ENCODE data around the gene RGS9. TPM values are rescaled to one million over a fixed set of nuclear protein-coding genes. Genes with fewer than 3 reads are reported as not detected.

RGS9 gene
- total and polyA plus RNA-seq, 2 experiments from 2014 or later: 3.1 to 3.3 TPM

- Histone ChIP-seq H3K4me1 (ENCODE audit: insufficient read depth) (peaks cover 6% of the 10 kb centered on the region), H3K4me2 (no peak overlapping the region), H3K4me3 (no peak overlapping the region), H3K27ac (no peak overlapping the region), H3K36me3 (replicated peaks; ENCODE audit: insufficient read depth, low read depth) (no peaks in the 10 kb centered on the region), H3K9me3 (ENCODE audit: low read depth) (no peaks in the 10 kb centered on the region), H3K9me2 (replicated peaks; ENCODE audit: insufficient read depth) (no peaks in the 10 kb centered on the region), H2AFZ (no peak overlapping the region), H3K27me3 (no peaks in the 10 kb centered on the region), H4K20me1 (ENCODE audit: insufficient read depth, poor library complexity, severe bottlenecking) (no peaks in the 10 kb centered on the region), H3K79me2 (no peaks in the 10 kb centered on the region)
- 82% methylated on average over 4 of the region's 4 CpGs for WGBS (ENCODE audit: low lambda C conversion rate, missing lambda C conversion rate)
- TF ChIP-seq CTCF (IDR thresholded peaks at IDR 0.05; ENCODE audit: poor library complexity): no peak
- TF ChIP-seq EZH2phosphoT487 (IDR thresholded peaks at IDR 0.05; ENCODE audit: low read depth, severe bottlenecking, unreplicated experiment): no peak
- no peak for TF ChIP-seq EZH2 (IDR thresholded peaks at IDR 0.05; ENCODE audit: borderline replicate concordance)
- DNase-seq (ENCODE audit: low spot score): no peak
These were observed 90.5 kb downstream of the RGS9 start for GRCh38 chr17:65227637-65228036.

- Histone ChIP-seq H3K79me2 (no peaks in the 10 kb centered on the region), H3K4me3 (no peak overlapping the region), H3K4me2 (peak overlapping the region; percentile 64), H3K9me2 (replicated peaks; ENCODE audit: insufficient read depth) (no peaks in the 10 kb centered on the region), H2AFZ (no peak overlapping the region), H3K27ac (peak overlapping the region; percentile 19), H3K36me3 (replicated peaks; ENCODE audit: insufficient read depth, low read depth) (no peaks in the 10 kb centered on the region), H3K4me1 (ENCODE audit: insufficient read depth) (peaks cover 6% of the 10 kb centered on the region), H3K9me3 (ENCODE audit: low read depth) (no peaks in the 10 kb centered on the region), H4K20me1 (ENCODE audit: insufficient read depth, poor library complexity, severe bottlenecking) (no peaks in the 10 kb centered on the region), H3K27me3 (no peaks in the 10 kb centered on the region)
- WGBS (ENCODE audit: low lambda C conversion rate, missing lambda C conversion rate): 83% methylated on average over 10 of the region's 10 CpGs
- no peak for DNase-seq (ENCODE audit: low spot score)
- TF ChIP-seq EZH2phosphoT487 (IDR thresholded peaks at IDR 0.05; ENCODE audit: low read depth, severe bottlenecking, unreplicated experiment): no peak
- TF ChIP-seq CTCF (IDR thresholded peaks at IDR 0.05; ENCODE audit: poor library complexity): no peak
- no peak for TF ChIP-seq EZH2 (IDR thresholded peaks at IDR 0.05; ENCODE audit: borderline replicate concordance)
These were observed 91.1 kb downstream of the RGS9 start for GRCh38 chr17:65228287-65228686.

GRCh38 chr17:65228734-65229620 is 91.8 kb downstream of the RGS9 start:
- H3K4me1 ChIP-seq (ENCODE audit: insufficient read depth): peaks cover 6% of the 10 kb centered on the region
- H3K4me3 ChIP-seq: no peak overlapping the region
- H3K9me3 ChIP-seq (ENCODE audit: low read depth): no peaks in the 10 kb centered on the region
- WGBS (ENCODE audit: low lambda C conversion rate, missing lambda C conversion rate): 28% methylated on average over 12 of the region's 12 CpGs
- H3K9me2 ChIP-seq (replicated peaks; ENCODE audit: insufficient read depth): no peaks in the 10 kb centered on the region
- H3K36me3 ChIP-seq (replicated peaks; ENCODE audit: insufficient read depth, low read depth): no peaks in the 10 kb centered on the region
- no peaks in the 10 kb centered on the region for H4K20me1 ChIP-seq (ENCODE audit: insufficient read depth, poor library complexity, severe bottlenecking)
- peak overlapping the region; percentile 19 for H3K27ac ChIP-seq
- H3K79me2 ChIP-seq: no peaks in the 10 kb centered on the region
- H2AFZ ChIP-seq: no peak overlapping the region
- DNase-seq (ENCODE audit: low spot score): peak; percentile 61
- no peaks in the 10 kb centered on the region for H3K27me3 ChIP-seq
- H3K4me2 ChIP-seq: peak overlapping the region; percentile 64
- TF ChIP-seq CTCF (IDR thresholded peaks at IDR 0.05; ENCODE audit: poor library complexity) (no peak), EZH2 (IDR thresholded peaks at IDR 0.05; ENCODE audit: borderline replicate concordance) (no peak), EZH2phosphoT487 (IDR thresholded peaks at IDR 0.05; ENCODE audit: low read depth, severe bottlenecking, unreplicated experiment) (no peak)
